Measurements from ENCODE around the gene AEBP2.

DNA sequence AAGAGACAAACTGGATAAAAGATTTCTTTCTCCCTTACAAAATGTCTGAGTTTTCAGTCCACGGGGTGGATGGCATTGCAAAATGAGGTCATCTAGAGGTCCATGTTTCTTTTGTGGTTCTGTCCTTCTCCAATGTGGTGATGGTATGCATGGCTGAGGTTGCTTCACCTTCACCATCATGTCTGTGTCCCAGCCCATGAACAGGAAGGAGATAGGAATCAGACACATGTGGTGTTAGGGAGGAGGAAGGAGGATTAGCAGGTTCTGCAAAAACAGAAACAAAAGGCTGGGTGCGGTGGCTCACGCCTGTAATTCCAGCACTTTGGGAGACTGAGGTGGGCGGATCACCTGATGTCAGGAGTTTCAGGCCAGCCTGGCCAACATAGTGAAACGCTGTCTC lies 11.0 kb upstream of the AEBP2 start:
- TF ChIP-seq CTCF (IDR thresholded peaks at IDR 0.05) (no peak), POLR2A (IDR thresholded peaks at IDR 0.05) (no peak)

Data from suprapubic skin (tissue), 3 donors.